NCI-H2171 (cell line): Measurements from ENCODE around the gene DHX40.
"Not testable (repeated sequence)": the region's sequence is repeated elsewhere in the genome, so short reads cannot be mapped to it uniquely, and the experiment has no call there.

Experiments
- DNase-seq: peaks from one replicate; lab custom pipeline; 2025; lab: John Stamatoyannopoulos, UW

DHX40 gene

GRCh38 chr17:59565171-59565958 is at the start of gene DHX40:
Gene DHX40 (plus strand): TSS chr17:59565610. CDS start chr17:59565672, 62 bp downstream.
- DNase-seq: peak; percentile 95

GRCh38 chr17:59516451-59516850 is 49.0 kb upstream of the DHX40 start:
- DNase-seq: no peak

GRCh38 chr17:59519132-59519531 is 46.3 kb upstream of the DHX40 start:
- no peak for DNase-seq

- no peak for DNase-seq
Observed at GRCh38 chr17:59520251-59520650, 45.2 kb upstream of the DHX40 start.

GRCh38 chr17:59521465-59522126 is 43.8 kb upstream of the DHX40 start:
- no peak for DNase-seq

- not testable (repeated sequence) for DNase-seq
Observed at GRCh38 chr17:59524930-59525329, 40.5 kb upstream of the DHX40 start.

- DNase-seq: no peak
Observed at GRCh38 chr17:59525668-59526067, 39.7 kb upstream of the DHX40 start.

GRCh38 chr17:59526451-59526850 is 39.0 kb upstream of the DHX40 start:
- DNase-seq: no peak

- no peak for DNase-seq
Observed at GRCh38 chr17:59527325-59527917, 38.0 kb upstream of the DHX40 start.

- DNase-seq: no peak
Observed at GRCh38 chr17:59527931-59528330, 37.5 kb upstream of the DHX40 start.

GRCh38 chr17:59530531-59530930 is 34.9 kb upstream of the DHX40 start:
- DNase-seq: no peak

- DNase-seq: no peak
Observed at GRCh38 chr17:59533694-59534093, 31.7 kb upstream of the DHX40 start.

GRCh38 chr17:59534583-59534982 is 30.8 kb upstream of the DHX40 start:
- DNase-seq: no peak

- no peak for DNase-seq
Observed at GRCh38 chr17:59538195-59538909, 27.1 kb upstream of the DHX40 start.

GRCh38 chr17:59542960-59543635 is 22.3 kb upstream of the DHX40 start:
- DNase-seq: no peak

GRCh38 chr17:59545942-59546341 is 19.5 kb upstream of the DHX40 start:
- no peak for DNase-seq

- peak; percentile 45 for DNase-seq
Observed at GRCh38 chr17:59547131-59547915, 18.1 kb upstream of the DHX40 start.

GRCh38 chr17:59548985-59549384 is 16.4 kb upstream of the DHX40 start:
- not testable (repeated sequence) for DNase-seq

- no peak for DNase-seq
Observed at GRCh38 chr17:59550703-59551102, 14.7 kb upstream of the DHX40 start.

- DNase-seq: no peak
Observed at GRCh38 chr17:59558039-59558438, 7.4 kb upstream of the DHX40 start.

GRCh38 chr17:59558953-59559352 is 6.5 kb upstream of the DHX40 start:
- no peak for DNase-seq
